Progenitor cell of endocrine pancreas (in vitro differentiated cells): ENCODE results near the gene CDC14A. TPM values are rescaled to one million over a fixed set of nuclear protein-coding genes. Genes with fewer than 3 reads are reported as not detected.

Source experiments
- DNase-seq: peaks from one replicate; pipeline ENCODE4 v3.0.0; 2021; ENCODE audit warnings: low spot score; ENCODE audit not compliant: unreplicated experiment
- H3K27ac Mint-ChIP-seq: 2 replicates; pipeline ENCODE4 v1.8.0; 2021; ENCODE audit warnings: mild to moderate bottlenecking, moderate library complexity, mixed read lengths
- H3K27me3 Mint-ChIP-seq: 2 replicates; pipeline ENCODE4 v1.8.0; 2021; ENCODE audit warnings: mixed read lengths
- H3K36me3 Mint-ChIP-seq: 2 replicates; pipeline ENCODE4 v1.8.0; 2022; ENCODE audit warnings: mixed read lengths; ENCODE audit not compliant: insufficient read depth
- H3K4me1 Mint-ChIP-seq: 2 replicates; pipeline ENCODE4 v1.8.0; 2021; ENCODE audit warnings: low read depth, mixed read lengths
- H3K4me3 Mint-ChIP-seq: 2 replicates; pipeline ENCODE4 v1.8.0; 2021; ENCODE audit warnings: low read depth, mild to moderate bottlenecking, moderate library complexity, mixed read lengths
- H3K9me3 Mint-ChIP-seq: 2 replicates; pipeline ENCODE4 v1.8.0; 2021; ENCODE audit warnings: low read depth, mixed read lengths
- CTCF ChIP-seq: fragments of 200-600 bp; sonication (generic); IDR thresholded peaks from one replicate; pipeline ENCODE4 v1.5.0; 2021; ENCODE audit warnings: antibody characterized with exemption, mild to moderate bottlenecking; ENCODE audit not compliant: unreplicated experiment
- total RNA-seq: library from RNA; stranded (reverse); gene quantifications from 2 replicates; pipeline ENCODE4 v1.2.1, GENCODE V29; 2021

The CDC14A gene
- total RNA-seq, 1 donor from 2014 or later, result 23.3 TPM

GRCh38 chr1:100353071-100353801 lies 930 bp downstream of the CDC14A start:
- Mint-ChIP-seq H3K4me1 (peaks cover 37% of the 10 kb centered on the region), H3K27ac (peak overlapping the region; percentile 98), H3K27me3 (no peaks in the 10 kb centered on the region), H3K4me3 (peak overlapping the region; percentile 98), H3K36me3 (peaks cover 4% of the 10 kb centered on the region), H3K9me3 (no peaks in the 10 kb centered on the region)
- TF ChIP-seq CTCF, result no peak
- DNase-seq, result peak; percentile 24

- Mint-ChIP-seq H3K27me3 (no peaks in the 10 kb centered on the region), H3K9me3 (no peaks in the 10 kb centered on the region), H3K36me3 (peaks cover 6% of the 10 kb centered on the region), H3K4me1 (peaks cover 39% of the 10 kb centered on the region), H3K27ac (peak overlapping the region; percentile 98), H3K4me3 (peak overlapping the region; percentile 98)
- no peak for TF ChIP-seq CTCF
- DNase-seq, result no peak
Measured at GRCh38 chr1:100353988-100354387, 1.7 kb downstream of the CDC14A start.

- no peaks in the 10 kb centered on the region for H3K9me3 Mint-ChIP-seq
- H3K4me1 Mint-ChIP-seq, result peaks cover 39% of the 10 kb centered on the region
- H3K27ac Mint-ChIP-seq, result peak overlapping the region; percentile 98
- peak; percentile 30 for DNase-seq
- H3K27me3 Mint-ChIP-seq, result no peaks in the 10 kb centered on the region
- H3K36me3 Mint-ChIP-seq, result peaks cover 6% of the 10 kb centered on the region
- TF ChIP-seq CTCF, result no peak
- H3K4me3 Mint-ChIP-seq, result peak overlapping the region; percentile 98
Measured at GRCh38 chr1:100354971-100355394, 2.7 kb downstream of the CDC14A start.

GRCh38 chr1:100358210-100358609 lies 5.9 kb downstream of the CDC14A start:
- Mint-ChIP-seq H3K9me3 (no peaks in the 10 kb centered on the region), H3K27ac (peak overlapping the region; percentile 49), H3K27me3 (no peaks in the 10 kb centered on the region), H3K4me1 (peaks cover 53% of the 10 kb centered on the region), H3K4me3 (no peak overlapping the region), H3K36me3 (peaks cover 10% of the 10 kb centered on the region)
- peak; percentile 44 for TF ChIP-seq CTCF
- DNase-seq, result no peak

GRCh38 chr1:100359139-100359538 lies 6.8 kb downstream of the CDC14A start:
- no peak overlapping the region for H3K27ac Mint-ChIP-seq
- peaks cover 10% of the 10 kb centered on the region for H3K36me3 Mint-ChIP-seq
- TF ChIP-seq CTCF, result no peak
- DNase-seq, result no peak
- H3K27me3 Mint-ChIP-seq, result no peaks in the 10 kb centered on the region
- H3K9me3 Mint-ChIP-seq, result no peaks in the 10 kb centered on the region
- peaks cover 45% of the 10 kb centered on the region for H3K4me1 Mint-ChIP-seq
- H3K4me3 Mint-ChIP-seq, result no peak overlapping the region
